ENCODE data around the gene ZNF232.

DNA sequence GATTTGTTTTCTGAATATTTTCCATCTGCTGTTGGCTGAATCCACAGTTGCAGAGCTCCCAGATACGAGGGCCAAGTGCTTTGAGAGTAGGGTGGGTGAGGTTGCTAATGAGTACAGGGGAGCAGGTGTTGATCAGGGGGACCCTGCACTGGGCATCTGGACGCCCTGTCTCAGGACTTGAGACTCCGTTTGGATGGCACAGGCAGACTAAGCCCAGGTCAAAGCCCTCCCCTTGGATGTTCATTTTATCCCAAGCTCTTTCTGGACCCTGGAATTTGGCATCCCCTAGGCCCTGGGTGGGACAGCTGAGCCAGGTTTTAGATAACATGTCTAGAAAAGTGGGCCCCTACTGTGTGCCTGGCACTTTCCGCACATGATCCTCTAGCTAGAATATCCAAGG lies 16.2 kb upstream of the ZNF232 start:
- TF ChIP-seq SP1 (IDR thresholded peaks at IDR 0.05) (no peak), ELF4 (IDR thresholded peaks at IDR 0.05) (no peak), FOXA1 (IDR thresholded peaks at IDR 0.05) (no peak), BHLHE40 (IDR thresholded peaks at IDR 0.05; ENCODE audit: borderline replicate concordance) (no peak), ZNF384 (IDR thresholded peaks at IDR 0.05) (no peak), FOXK2 (IDR thresholded peaks at IDR 0.05) (no peak), ARNT (IDR thresholded peaks at IDR 0.05) (no peak), FOXM1 (IDR thresholded peaks at IDR 0.05; ENCODE audit: borderline replicate concordance) (no peak), SUZ12 (IDR thresholded peaks at IDR 0.05) (no peak), HDGF (IDR thresholded peaks at IDR 0.05; ENCODE audit: borderline replicate concordance) (no peak), CTBP1 (IDR thresholded peaks at IDR 0.05; ENCODE audit: borderline replicate concordance) (no peak), NFRKB (IDR thresholded peaks at IDR 0.05) (no peak), TARDBP (IDR thresholded peaks at IDR 0.05) (no peak)
- TF ChIP-seq, protein P1, sequence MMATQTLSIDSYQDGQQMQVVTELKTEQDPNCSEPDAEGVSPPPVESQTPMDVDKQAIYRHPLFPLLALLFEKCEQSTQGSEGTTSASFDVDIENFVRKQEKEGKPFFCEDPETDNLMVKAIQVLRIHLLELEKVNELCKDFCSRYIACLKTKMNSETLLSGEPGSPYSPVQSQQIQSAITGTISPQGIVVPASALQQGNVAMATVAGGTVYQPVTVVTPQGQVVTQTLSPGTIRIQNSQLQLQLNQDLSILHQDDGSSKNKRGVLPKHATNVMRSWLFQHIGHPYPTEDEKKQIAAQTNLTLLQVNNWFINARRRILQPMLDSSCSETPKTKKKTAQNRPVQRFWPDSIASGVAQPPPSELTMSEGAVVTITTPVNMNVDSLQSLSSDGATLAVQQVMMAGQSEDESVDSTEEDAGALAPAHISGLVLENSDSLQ (IDR thresholded peaks at IDR 0.05): no peak
